Astrocyte of the hippocampus (primary cell): ENCODE results near the gene RAB40B.

Experiments
- DNase-seq: peaks from one replicate; pipeline ENCODE4 v3.0.0; 2011; ENCODE audit warnings: low read depth, low spot score

RAB40B gene

DNA sequence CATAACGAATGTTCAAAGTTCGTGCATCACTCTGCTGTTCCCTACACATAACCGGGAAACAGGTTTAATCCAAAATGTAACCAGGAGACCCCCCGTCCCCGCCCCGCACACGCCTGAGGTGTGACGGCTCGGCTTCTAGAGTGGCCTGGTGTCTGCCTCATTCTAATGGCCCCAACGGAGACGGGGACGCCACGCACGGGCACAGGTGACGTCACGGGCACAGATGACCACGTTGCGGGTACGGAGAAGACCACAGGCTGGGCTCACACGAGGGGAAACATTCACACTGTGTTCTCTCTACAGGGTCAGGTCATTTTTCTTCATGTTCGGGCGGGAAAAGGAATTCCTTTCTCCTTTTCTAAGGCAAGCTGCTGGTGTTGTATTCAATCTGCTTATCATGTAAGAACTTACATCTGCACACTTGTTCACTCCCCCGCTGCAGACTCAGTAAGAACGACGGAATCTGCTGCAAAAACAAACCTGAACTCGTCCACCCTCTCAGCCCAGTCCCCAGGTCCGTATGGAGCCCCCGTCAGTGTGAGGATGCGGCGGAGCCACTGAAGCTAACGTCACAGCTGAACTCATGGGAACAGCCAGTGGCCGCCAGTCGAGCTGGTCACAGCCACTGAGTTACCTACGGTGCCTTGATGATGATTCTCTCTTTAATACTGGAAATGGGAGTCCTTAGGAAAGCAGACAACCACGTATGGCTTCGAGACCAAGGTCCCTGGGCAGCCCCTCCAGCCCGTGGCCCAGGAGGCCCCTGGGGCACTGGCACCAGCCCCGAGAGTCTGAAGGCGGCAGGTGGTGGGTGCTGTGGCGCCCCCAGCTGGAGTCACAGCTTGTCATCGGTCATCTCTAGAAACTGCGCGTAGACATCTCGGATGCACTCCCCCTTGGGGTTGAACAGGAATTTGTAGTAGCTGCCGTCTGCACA, 83.1 kb downstream of the RAB40B start:
- no peak for DNase-seq

DNA sequence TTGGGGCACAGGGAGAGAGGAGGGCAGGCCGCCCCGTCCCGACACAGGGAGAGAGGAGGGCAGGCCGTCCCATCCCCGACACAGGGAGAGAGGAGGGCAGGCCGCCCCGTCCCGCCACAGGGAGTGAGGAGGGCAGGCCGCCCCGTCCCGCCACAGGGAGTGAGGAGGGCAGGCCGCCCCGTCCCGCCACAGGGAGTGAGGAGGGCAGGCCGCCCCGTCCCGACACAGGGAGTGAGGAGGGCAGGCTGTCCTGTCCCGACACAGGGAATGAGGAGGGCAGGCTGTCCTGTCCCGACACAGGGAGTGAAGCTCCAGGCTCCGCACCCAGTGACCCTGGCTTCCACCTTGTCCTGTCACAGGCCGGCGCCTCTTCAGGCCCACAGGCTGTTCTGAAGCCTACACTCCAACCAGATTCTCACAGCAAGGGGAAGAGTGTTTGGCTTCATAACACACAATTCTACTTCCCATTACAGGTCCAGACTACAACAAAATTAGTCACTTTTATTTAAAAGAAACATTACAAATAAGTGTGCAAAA, 84.3 kb downstream of the RAB40B start:
- no peak for DNase-seq

GRCh38 chr17:82613283-82614094, 85.0 kb downstream of the RAB40B start:
- DNase-seq = no peak

GRCh38 chr17:82611140-82612058, 87.1 kb downstream of the RAB40B start:
- no peak for DNase-seq

GRCh38 chr17:82609655-82610054, 88.8 kb downstream of the RAB40B start:
- DNase-seq = no peak

GRCh38 chr17:82608816-82609215, 89.7 kb downstream of the RAB40B start:
- DNase-seq = no peak

DNA sequence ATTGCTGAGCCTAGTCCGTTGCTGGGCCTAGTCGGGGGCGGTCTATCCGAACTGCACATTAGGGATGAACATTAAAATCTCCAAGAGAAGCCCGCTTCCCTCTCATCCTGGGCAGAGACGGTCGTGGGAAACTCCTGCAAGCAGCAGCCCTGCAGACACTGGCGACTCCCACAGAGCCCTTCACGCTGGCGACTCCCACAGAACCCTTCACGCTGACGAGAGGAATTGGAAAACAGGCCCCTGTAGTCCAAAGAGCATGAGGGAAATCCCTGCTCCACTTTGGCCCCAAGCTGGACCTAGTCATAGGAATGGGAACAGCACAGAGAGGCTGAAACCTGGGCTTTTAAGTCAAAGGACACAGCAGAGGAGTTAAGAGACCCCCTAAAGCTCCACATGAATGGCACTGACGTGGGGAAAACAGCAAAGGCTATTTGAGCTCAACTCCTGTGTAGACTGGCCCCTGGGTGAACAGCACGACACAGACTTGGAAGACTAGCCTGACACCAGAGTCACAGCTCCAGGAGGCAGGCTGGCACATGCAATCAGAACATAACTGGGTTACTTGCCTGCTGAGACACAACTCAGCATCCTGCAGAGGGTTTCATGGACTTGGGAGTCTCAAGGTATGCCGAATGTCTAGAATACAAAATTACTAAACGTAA, 92.4 kb downstream of the RAB40B start:
- DNase-seq = no peak
